GM21717 (cell line): Measurements from ENCODE around the gene RBM12.
"Not testable (repeated sequence)": the region's sequence is repeated elsewhere in the genome, so short reads cannot be mapped to it uniquely, and the experiment has no call there.

ENCODE experiments used
- ATAC-seq: cut with Tn5 transposase; IDR thresholded peaks from one replicate; pipeline ENCODE4 v1.9.1; 2021; ENCODE audit warnings: mild to moderate bottlenecking, moderate library complexity; ENCODE audit not compliant: unreplicated experiment

RBM12 gene

GRCh38 chr20:35664466-35665206 lies at the start of gene RBM12, which contains the start of gene CPNE1:
RBM12 (minus strand) TSS chr20:35664900; CDS start chr20:35655322, 9,578 bp downstream.
CPNE1 (minus strand) TSS chr20:35664900; CDS start chr20:35632923, 31,977 bp downstream.
- ATAC-seq, result peak; percentile 64

DNA sequence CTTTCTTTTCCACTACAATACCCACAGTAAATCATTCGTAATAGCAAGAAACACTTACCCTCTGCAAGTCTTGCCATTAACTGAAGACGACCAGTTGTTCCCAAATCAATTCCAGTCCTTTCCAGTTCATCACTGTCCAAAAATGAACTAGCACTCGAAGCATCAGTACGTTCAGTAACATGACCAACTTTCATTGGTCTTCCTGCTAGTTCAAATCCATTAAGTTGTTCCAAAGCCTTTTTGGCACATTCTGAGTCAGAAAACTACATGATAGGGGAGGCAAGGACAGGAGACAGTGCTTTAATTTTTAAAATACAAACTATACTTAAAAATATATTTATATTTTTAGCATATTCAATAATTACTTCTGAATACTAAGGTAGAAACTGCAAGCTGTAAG lies 49.4 kb upstream of the RBM12 start:
- no peak for ATAC-seq

GRCh38 chr20:35713120-35713519 lies 48.4 kb upstream of the RBM12 start:
- not testable (repeated sequence) for ATAC-seq

DNA sequence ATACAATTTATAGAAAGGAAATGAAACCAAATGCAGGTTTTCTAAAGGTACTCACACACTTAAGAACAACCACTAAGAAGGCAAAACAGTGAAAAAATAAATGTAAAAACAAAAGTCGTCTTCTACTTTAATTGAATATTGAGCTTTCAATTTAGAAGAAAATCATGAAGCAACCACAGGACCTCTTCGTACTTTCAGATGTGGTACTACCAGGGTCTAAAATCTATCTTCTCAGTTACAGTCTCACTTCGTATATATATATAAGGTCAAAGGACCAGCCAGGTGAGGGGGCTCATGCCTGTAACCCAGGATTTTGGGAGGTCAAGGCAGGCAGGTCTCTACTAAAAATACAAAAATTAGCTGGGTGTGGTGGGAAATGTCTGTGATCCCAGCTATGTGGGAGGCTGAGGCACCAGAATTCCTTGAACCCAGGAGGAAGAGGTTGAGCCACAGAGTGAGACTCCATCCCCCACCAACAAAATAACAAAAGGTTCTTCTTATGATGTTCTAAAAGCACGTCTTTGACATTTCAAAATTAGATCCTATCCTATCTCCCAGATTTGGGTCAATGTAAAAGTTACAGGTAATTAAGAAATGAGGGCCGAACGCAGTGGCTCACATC lies 47.0 kb upstream of the RBM12 start:
- no peak for ATAC-seq

GRCh38 chr20:35710884-35711587 lies 46.3 kb upstream of the RBM12 start:
- no peak for ATAC-seq

- ATAC-seq, result no peak
These were observed 45.3 kb upstream of the RBM12 start for GRCh38 chr20:35710039-35710438.

DNA sequence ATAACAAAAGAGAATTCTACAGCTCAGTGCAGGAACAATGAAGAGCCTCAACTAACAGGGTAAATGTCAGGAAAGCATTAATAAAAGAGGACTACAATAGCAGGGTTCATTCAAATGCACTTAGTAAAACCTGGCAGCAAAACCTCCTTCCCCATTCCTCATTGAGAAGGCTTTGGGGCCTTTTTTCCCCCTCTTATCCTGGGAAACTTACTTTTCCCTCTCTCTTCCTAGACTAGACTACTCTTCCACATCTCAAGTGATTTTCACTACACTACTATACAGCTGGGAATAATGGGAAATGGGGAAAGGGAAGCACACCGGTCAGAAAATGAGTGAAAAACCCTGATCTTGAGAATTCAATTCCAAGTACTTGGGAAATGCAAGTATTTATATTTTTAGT lies 44.6 kb upstream of the RBM12 start:
- ATAC-seq, result no peak

DNA sequence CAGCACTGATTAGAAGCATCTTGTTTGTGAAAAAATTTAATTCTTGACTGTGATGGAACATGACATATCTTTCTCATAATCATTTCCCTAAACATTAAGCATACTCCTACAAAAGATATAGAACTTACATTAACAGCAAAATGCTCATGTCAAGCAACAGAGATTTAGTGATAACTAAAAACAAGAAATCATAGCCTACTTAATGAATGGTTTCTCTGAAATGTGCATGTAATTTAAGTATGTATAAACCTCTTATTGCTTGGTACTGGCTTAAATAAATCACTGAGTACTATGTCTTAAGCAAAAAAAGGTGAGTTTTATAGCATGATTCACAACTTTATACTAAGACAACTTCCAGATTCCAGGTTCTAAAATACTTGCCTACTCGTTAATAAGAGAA lies 43.8 kb upstream of the RBM12 start:
- ATAC-seq, result no peak

DNA sequence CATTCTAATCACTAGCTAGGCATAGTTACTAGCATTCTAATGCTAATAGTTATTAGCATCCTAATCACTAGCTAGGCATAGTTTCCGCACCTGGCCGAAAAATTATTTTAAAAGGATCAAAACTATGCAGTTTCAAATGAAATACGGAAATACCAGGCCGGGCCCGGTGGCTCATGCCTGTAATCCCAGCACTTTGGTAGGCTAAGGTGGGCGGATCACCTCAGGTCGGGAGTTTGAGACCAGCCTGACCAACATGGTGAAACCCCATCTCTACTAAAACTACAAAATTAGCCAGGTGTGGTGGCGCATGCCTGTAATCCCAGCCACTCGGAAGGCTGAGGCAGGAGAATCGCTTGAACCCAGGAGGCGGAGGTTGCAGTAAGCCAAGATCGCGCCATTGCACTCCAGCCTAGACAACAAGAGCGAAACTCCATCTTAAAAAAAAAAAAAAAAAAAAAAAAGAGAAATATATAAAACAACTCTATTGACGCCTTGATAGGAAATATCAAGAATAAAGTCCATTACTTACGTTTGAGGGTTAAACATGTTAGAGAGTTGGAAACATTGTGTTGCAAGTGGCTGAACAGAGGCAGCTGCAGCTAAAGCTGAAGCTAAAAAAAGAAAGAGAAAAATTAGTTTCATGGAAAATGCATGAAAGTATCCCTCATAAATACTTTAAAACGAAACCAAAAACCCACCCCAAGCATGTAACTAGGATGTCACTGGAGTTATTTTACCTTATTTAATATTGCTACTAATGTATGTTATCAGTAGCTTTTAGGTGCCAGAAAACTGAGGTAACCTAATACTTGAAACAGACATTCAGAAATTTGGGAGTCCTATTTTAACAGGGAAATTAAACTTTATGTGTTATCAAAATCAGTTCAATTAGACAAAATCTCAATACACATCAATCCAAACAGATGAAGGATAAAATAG lies 42.2 kb upstream of the RBM12 start:
- ATAC-seq, result not testable (repeated sequence)

- ATAC-seq, result not testable (repeated sequence)
These were observed 41.2 kb upstream of the RBM12 start for GRCh38 chr20:35705894-35706293.

DNA sequence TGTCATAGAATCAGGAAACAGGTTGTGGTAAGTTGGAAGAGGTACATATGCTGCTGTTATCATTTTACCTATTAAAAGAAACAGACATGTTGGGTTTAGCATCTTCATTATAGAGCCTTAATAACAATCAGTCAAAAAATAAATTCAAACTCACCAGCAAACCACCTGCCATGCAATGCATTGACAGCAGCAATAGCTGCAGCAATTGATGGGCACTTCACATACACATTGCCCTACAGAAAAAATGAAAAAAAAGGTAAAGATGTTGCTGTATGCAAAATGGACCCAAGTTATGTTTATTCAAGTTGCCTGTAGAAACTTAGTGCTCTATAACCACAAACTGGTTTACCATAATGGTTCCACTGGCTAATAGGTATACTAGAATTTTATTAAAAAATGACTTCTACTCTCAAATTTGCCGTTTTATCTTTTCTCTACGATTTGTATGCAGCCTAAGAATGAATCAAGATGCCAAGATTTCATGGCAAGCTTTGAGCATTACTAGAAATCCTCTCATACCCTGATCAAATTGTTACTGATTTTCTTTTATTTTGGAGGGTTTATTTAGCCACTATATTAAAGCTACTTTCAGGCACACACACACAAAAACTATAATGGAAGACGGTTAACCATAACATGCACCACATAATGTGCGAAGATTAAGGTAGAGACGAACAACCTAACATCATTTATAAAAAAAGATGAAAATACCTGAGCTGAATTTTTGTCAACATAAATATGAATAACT lies 40.0 kb upstream of the RBM12 start:
- ATAC-seq, result no peak

DNA sequence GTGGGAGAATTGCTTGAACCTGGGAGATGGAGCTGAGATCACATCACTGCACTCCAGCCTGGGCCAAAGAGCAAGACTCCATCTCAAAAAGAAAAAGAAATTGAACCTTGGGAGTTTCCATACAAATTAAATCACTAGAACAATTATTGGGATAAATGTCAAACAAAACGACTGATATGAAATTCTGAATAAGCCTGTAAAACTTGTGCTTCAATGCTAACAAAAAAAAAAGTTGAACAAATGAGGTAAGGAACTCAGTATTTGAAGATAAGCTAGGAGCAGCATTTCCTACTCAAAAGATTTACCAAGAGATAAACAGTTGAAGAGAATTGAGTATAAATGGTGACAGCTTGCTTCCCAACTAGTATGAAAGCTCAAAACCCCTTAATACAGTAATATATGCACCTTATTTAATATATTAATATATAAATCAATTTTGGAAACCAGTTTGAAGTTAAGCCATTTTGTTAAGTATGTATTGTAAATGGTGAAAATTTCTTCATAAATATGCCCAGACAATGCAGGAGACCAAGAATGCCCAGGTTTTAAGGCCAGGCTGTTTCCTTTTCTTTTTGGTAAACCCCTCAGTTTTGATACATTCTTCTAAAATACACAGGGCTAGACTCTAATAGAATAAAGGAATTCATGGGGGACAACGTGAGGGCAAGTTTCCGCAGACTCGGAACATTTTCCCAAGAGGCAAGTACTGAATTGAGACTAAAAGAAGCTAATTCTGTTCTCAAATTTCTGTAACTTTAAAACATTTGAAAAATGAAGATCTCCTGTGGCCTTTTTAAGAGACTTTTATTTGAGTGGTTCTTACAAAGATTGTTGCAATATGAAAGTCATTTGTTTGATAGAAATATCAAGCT lies 38.4 kb upstream of the RBM12 start:
- ATAC-seq, result no peak

DNA sequence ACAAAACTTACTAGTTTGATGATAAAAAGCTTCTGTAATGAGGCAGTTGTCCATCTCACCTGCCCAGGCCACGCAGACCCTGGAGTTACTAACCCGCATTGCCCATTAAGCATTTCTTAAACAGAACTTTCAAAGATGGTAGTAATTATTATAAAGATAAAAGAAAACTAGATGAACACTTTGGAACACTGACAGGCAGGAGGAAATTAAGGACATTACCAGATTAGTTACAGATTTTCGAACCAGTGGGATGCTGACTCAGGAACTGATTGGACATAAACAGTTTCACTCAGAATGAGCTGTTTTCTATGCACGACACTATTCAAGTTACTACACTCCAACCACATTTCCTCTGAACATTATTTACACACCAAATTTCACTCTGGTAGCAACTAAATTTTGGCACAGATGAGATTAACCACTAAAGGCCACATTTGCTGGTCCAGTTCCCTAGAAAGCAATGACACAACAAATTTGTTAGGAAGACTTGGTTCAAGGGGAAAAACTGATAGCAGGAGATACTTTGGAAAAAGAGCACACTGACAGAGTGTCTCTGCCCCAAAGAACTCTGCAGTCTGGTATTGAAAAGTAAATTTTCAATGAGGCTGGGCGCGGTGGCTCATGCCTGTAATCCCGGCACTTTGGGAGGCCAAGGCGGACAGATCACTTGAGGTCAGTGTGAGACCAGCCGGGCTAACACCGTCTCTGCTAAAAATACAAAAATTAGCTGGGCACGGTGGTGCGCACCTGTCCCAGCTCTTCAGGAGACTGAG lies 37.5 kb upstream of the RBM12 start:
- no peak for ATAC-seq

GRCh38 chr20:35700625-35701148 lies 36.0 kb upstream of the RBM12 start:
- ATAC-seq, result no peak

- no peak for ATAC-seq
These were observed 35.4 kb upstream of the RBM12 start for GRCh38 chr20:35699957-35700624.

DNA sequence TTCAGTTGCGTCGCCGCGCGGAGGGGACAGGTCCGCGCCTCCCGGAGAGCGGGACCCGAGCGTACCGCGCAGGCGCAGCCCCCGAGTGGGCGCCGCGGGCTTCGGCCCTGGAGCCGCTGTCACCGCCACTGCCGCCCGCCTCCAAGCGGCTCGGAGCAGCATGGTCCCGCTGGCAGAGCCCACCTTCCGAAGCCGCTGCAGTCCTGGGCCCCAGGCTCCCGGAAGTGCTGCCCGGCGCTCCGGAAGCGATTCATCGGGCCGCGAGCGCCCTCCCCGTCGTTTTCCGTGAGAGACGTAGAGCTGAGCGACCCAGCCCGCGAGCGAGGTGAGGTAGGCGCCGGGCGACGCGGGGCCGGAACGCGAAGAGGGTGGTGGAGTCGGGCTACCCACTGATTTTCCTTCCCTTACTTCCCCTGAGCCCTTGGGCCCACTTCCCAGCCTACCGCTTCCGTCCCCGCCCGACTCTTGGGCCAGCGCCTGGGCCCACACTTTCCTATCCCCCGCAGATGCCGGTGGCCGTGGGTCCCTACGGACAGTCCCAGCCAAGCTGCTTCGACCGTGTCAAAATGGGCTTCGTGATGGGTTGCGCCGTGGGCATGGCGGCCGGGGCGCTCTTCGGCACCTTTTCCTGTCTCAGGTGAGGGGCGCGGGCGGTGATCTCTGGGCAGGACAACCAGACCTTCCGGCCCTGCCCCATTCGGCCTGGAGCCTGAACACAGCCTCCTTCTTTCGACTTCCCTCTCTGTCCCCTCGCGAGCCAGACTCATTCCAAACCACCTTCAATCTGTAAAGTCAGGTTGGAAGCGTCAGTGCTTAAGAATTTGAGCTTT lies 34.6 kb upstream of the RBM12 start, which contains the start of the genes NFS1 and ROMO1:
Gene NFS1, minus strand, starts transcription at position 226 of the 830 bp plus-strand sequence. Its CDS starts 64 bp downstream, at position 162.
Gene ROMO1, plus strand, starts transcription at position 279 of the 830 bp plus-strand sequence. Its CDS starts 228 bp downstream, at position 507.
- peak; percentile 73 for ATAC-seq
